Esophagus squamous epithelium (tissue), 4 donors: ENCODE results near the gene MYO9A.

ENCODE experiments used
- CTCF ChIP-seq, 6 experiments: fragments of 450-650 bp in 4 of 6; fragments of 200-600 bp in 2 of 6; sonication (generic) in 2 of 6; IDR thresholded peaks; one replicate each; pipeline ENCODE4 v1.5.1; 2016 to 2019; ENCODE audit warnings: antibody characterized with exemption in 6 of 6, mild to moderate bottlenecking in 4 of 6, moderate library complexity in 4 of 6
- POLR2A ChIP-seq, 4 donors: fragments of 450-650 bp; IDR thresholded peaks; one replicate each; pipeline ENCODE4 v1.6.1; 2017; ENCODE audit warnings: antibody characterized with exemption in 4 of 4, mild to moderate bottlenecking in 4 of 4, moderate library complexity in 3 of 4

- no peak for TF ChIP-seq CTCF (IDR thresholded peaks at IDR 0.05)
- no peak for TF ChIP-seq POLR2A (IDR thresholded peaks at IDR 0.05)
Measured at GRCh38 chr15:71885390-71885789, 232.6 kb downstream of the MYO9A start.
